HG03196 (cell line): ENCODE data around the gene MYLK3.
A peak's percentile ranks its signal among the peaks of the same experiment; 100 is the strongest.
"Not testable (repeated sequence)": the region's sequence is repeated elsewhere in the genome, so short reads cannot be mapped to it uniquely, and the experiment has no call there.

Experiments used
- ATAC-seq: cut with Tn5 transposase; IDR thresholded peaks from one replicate; pipeline ENCODE4 v1.9.1; 2021; ENCODE audit not compliant: unreplicated experiment

Gene MYLK3

GRCh38 chr16:46747777-46748651 lies at the start of gene MYLK3:
Gene MYLK3 (minus strand): TSS chr16:46748344. CDS start chr16:46748193, 151 bp downstream.
- ATAC-seq: no peak

- ATAC-seq: no peak
These were observed 49.4 kb upstream of the MYLK3 start for GRCh38 chr16:46797501-46797900.

DNA sequence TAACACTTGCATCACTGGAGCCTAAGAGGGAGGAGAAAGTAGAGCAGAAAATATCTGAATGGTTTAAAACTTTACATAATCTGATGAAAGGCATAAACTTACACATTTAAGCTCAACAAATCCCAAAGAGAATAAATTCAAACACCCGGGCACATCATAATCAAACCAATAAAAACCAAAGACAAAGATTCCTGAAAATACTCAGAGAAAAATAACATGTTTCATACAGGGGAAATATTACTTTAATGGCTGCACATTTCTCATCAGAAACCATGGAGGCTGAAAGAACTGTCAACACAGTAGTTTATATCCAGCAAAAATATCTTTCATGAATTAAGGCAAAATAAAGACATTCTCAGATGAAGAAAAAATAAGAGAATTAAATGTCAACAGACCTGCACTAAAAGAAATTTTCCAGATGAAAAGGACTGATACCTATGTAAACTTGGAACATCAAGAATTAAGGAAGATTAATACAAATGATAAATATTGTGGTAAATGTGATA lies 48.7 kb upstream of the MYLK3 start:
- ATAC-seq: no peak

DNA sequence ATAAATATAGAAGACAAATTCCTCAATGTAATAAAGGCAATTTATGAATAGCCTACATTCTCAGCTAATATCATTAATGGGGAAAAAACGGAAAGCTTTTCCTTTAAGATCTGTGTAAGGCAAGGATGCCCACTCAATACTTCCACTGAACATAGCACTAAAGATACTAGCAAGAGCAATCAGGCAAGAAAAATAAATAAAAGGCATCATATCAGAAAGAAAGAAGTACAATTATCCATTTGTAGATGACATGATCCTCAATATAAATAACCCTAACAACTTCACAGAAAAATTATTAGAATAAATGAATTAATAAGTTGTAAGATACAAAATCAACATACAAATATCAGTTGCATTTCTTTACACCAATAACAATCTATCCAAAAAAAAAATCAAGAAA lies 45.7 kb upstream of the MYLK3 start:
- no peak for ATAC-seq

GRCh38 chr16:46790599-46791270 lies 42.6 kb upstream of the MYLK3 start:
- no peak for ATAC-seq

- ATAC-seq: peak; percentile 85
These were observed 41.6 kb upstream of the MYLK3 start for GRCh38 chr16:46789499-46790414.

DNA sequence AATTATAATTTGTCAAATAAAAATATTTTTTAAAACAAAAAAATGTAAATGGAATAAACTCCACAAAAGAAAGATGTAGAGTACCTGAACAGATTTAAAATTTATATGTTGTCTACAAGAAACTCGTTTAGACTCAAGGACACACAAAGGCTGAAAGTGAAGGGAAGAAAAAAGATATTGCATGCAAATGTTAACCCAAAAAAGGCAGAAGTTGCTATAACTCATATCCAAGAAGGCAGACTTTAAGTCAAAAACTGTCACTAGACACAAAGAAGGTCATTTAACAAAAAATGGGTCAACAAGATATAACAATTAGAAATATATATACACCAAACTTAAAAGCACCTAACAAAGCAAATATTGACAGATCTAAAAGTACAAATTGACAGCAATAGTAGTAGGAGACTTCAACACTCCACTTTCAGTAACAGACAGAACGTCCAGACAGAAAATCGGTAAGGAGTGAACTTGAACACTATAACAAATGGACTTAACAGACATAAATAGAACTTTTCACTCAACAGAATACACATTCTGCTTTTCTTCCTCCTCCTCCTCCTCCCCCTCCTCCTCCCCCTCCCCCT lies 40.8 kb upstream of the MYLK3 start:
- ATAC-seq: no peak

DNA sequence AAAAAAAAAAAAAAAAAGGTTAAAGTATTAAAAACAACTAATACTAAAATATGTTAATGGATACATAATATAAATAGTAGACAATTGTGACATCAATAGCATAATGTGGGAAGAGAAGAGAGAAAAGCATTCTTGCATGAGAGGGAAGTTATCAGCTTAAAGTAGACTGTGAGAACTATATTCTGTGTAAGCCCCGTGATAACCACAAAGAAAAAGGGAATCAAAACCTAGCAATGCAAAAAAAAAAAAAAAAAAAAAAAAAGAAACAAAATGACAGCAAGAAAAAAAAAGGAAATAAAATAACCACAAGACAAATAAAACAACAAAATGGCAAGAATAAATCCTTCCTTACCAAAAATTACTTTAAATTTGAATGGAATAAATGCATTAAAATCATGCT lies 39.8 kb upstream of the MYLK3 start:
- ATAC-seq: no peak

- no peak for ATAC-seq
These were observed 37.1 kb upstream of the MYLK3 start for GRCh38 chr16:46785076-46785845.

GRCh38 chr16:46784569-46784968 lies 36.4 kb upstream of the MYLK3 start:
- ATAC-seq: not testable (repeated sequence)

DNA sequence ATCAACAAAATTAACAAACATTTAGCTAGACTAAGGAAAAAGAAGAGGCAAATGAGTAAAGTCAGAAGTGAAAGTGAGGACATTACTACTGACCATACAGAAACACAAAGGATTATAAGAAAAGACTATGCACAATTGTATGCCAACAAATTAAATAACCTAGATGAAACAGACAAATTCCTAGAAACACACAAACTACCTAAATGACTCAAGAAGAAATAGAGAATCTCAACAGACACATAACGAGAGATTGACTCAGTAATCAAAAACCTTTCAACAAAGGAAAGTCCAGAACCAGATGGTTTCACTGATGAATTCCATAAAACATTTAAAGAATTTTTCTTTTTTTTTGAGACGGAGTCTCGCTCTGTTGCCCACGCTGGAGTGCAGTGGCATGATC lies 35.7 kb upstream of the MYLK3 start:
- ATAC-seq: no peak

GRCh38 chr16:46782320-46782719 lies 34.2 kb upstream of the MYLK3 start:
- ATAC-seq: no peak

- ATAC-seq: no peak
These were observed 29.7 kb upstream of the MYLK3 start for GRCh38 chr16:46777804-46778203.

GRCh38 chr16:46775214-46775613 lies 27.1 kb upstream of the MYLK3 start:
- no peak for ATAC-seq

DNA sequence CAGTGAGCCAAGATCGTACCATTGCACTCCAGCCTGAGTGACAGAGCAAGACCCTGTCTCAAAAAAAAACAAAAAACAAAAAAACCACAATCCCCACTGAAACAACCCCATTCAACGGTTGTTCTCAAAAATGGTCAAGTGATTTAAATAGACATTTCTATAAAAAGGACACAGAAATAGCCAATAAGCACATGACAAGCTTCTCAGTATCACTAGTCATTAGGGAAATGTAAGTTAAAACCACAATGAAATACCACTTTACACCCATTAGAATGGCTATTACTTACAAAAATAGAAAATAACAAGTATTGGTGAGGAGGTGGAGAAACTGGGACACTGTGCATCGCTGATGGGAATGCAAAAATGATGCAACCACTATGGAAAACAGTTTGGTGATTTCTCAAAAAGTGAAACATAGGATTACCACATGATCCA lies 26.6 kb upstream of the MYLK3 start:
- no peak for ATAC-seq

DNA sequence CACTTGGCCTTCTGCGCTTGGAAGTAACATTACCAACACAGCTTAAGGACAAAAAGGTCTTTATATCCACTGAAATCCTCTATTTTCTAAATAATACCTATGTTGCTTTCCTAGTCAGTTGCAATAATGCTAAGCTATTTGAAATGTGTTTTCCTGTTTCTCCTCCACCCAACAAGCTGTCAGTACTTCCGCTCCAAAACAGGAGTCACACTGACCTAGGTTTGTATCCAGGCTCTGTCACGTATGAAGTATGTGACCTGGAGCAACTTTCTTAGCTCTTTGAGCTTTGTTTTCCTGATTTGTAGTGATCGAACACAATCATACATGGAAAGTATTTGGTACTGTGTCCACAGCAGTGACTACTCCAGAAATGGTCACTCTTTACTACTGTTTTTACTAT lies 24.3 kb upstream of the MYLK3 start:
- no peak for ATAC-seq

GRCh38 chr16:46768809-46769208 lies 20.7 kb upstream of the MYLK3 start:
- no peak for ATAC-seq

- no peak for ATAC-seq
These were observed 16.9 kb upstream of the MYLK3 start for GRCh38 chr16:46765050-46765449.

DNA sequence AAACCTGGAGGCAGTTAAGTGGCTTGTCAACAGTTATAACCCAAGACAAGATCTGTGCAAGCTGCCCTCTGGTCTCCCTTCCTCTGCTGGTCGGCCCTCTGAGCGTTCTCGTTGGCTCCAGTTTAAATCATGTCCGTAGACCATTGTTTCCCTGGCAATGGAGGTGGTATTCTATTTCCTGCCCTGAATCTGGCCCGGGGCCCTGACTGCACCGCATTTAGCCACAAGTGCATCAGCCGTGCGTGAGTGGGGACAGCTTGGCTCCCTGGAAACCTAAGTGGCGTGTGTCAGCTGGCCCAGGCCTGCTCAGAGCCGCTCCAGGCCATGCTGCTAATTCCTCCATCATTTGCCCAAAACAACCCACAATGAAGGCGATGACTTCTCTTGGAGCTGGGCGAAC lies 15.0 kb upstream of the MYLK3 start:
- no peak for ATAC-seq

GRCh38 chr16:46762583-46762982 lies 14.4 kb upstream of the MYLK3 start:
- no peak for ATAC-seq
